Trophoblast cell (in vitro differentiated cells and primary cell): ENCODE data around the gene CEP41.
"Not testable (repeated sequence)": the region's sequence is repeated elsewhere in the genome, so short reads cannot be mapped to it uniquely, and the experiment has no call there.

Experiments used
- DNase-seq, 2 donors: peaks; one replicate each; pipeline ENCODE4 v3.0.0-alpha.2; 2016
- H2AFZ ChIP-seq: 2 replicates; pipeline ENCODE4 v1.6.1; 2013; ENCODE audit warnings: low read length, moderate library complexity, mild to moderate bottlenecking; ENCODE audit not compliant: insufficient read depth, poor library complexity
- H2AK5ac ChIP-seq: 2 replicates; pipeline ENCODE4 v1.6.1; 2013; ENCODE audit warnings: mild to moderate bottlenecking, low read length
- H2BK120ac ChIP-seq: 2 replicates; pipeline ENCODE4 v1.6.1; 2013; ENCODE audit warnings: low read length, mild to moderate bottlenecking, moderate library complexity; ENCODE audit not compliant: insufficient read depth, poor library complexity
- H2BK12ac ChIP-seq: 2 replicates; pipeline ENCODE4 v1.6.1; 2013; ENCODE audit warnings: mild to moderate bottlenecking, low read length, moderate library complexity
- H2BK5ac ChIP-seq: 2 replicates; pipeline ENCODE4 v1.6.1; 2013; ENCODE audit warnings: low read length, low read depth, moderate library complexity, mild to moderate bottlenecking; ENCODE audit not compliant: poor library complexity
- H3K14ac ChIP-seq: 2 replicates; pipeline ENCODE4 v1.6.1; 2013; ENCODE audit warnings: mild to moderate bottlenecking, low read length
- H3K18ac ChIP-seq: 2 replicates; pipeline ENCODE4 v1.6.1; 2013; ENCODE audit warnings: mild to moderate bottlenecking, low read length
- H3K23ac ChIP-seq: 2 replicates; pipeline ENCODE4 v1.6.1; 2013; ENCODE audit warnings: low read length
- H3K27ac ChIP-seq: 2 replicates; pipeline ENCODE4 v1.5.1; 2013; ENCODE audit warnings: low read depth, mild to moderate bottlenecking, inconsistent platforms, low read length, moderate library complexity
- H3K27me3 ChIP-seq: 2 replicates; pipeline ENCODE4 v1.6.1; 2013; ENCODE audit warnings: inconsistent platforms, mild to moderate bottlenecking, low read length, moderate library complexity; ENCODE audit not compliant: insufficient read depth
- H3K36me3 ChIP-seq, 2 experiments: 1 replicate in 1 of 2; 2 replicates in 1 of 2; pipeline ENCODE4 v1.6.1; 2013; ENCODE audit warnings: low read length in 2 of 2, mild to moderate bottlenecking in 2 of 2, moderate library complexity in 1 of 2; ENCODE audit not compliant: insufficient read depth in 2 of 2, control insufficient read depth in 1 of 2
- H3K4ac ChIP-seq: 2 replicates; pipeline ENCODE4 v1.6.1; 2013; ENCODE audit warnings: low read depth, mild to moderate bottlenecking, low read length, moderate library complexity
- H3K4me1 ChIP-seq, 2 experiments: 1 replicate in 1 of 2; 2 replicates in 1 of 2; pipeline ENCODE4 v1.6.1; 2013; ENCODE audit warnings: low read length in 2 of 2, mild to moderate bottlenecking in 2 of 2, moderate library complexity in 1 of 2; ENCODE audit not compliant: insufficient read depth in 2 of 2, control insufficient read depth in 1 of 2
- H3K4me2 ChIP-seq: 2 replicates; pipeline ENCODE4 v1.6.1; 2013; ENCODE audit warnings: inconsistent platforms, mild to moderate bottlenecking, low read length, moderate library complexity
- H3K4me3 ChIP-seq: 2 replicates; pipeline ENCODE4 v1.5.1; 2013; ENCODE audit warnings: mild to moderate bottlenecking, low read depth, low read length, inconsistent platforms
- H3K79me1 ChIP-seq: one replicate; pipeline ENCODE4 v1.6.1; 2013; ENCODE audit warnings: low read length
- H3K79me2 ChIP-seq: 2 replicates; pipeline ENCODE4 v1.6.1; 2013; ENCODE audit warnings: low read length, mild to moderate bottlenecking; ENCODE audit not compliant: control insufficient read depth, insufficient read depth, poor library complexity
- H3K9ac ChIP-seq: 2 replicates; pipeline ENCODE4 v1.6.1; 2013; ENCODE audit warnings: mild to moderate bottlenecking, low read length
- H3K9me3 ChIP-seq: 2 replicates; pipeline ENCODE4 v1.6.1; 2013; ENCODE audit warnings: low read depth, mild to moderate bottlenecking, control low read depth, inconsistent platforms, low read length; ENCODE audit not compliant: insufficient read depth
- H4K12ac ChIP-seq: 2 replicates; pipeline ENCODE4 v1.6.1; 2013; ENCODE audit warnings: low read depth, mild to moderate bottlenecking, low read length, moderate library complexity
- H4K8ac ChIP-seq: 2 replicates; pipeline ENCODE4 v1.6.1; 2013; ENCODE audit warnings: low read depth, mild to moderate bottlenecking, low read length, moderate library complexity
- H4K91ac ChIP-seq: one replicate; pipeline ENCODE4 v1.6.1; 2013; ENCODE audit warnings: low read depth, mild to moderate bottlenecking, low read length, moderate library complexity
- WGBS: extraction: QIAGEN DNeasy Blood & Tissue Kit; methylation state at CpG from one replicate; pipeline ENCODE4 v1.1.7; 2013; ENCODE audit warnings: missing lambda C conversion rate; ENCODE audit not compliant: insufficient read length, insufficient coverage; ENCODE audit errors: extremely low coverage; 5-methylcytosine and 5-hydroxymethylcytosine counted together

The CEP41 gene

GRCh38 chr7:130458257-130458656 lies 17.4 kb upstream of the CEP41 start:
- H4K12ac ChIP-seq: no peak overlapping the region
- WGBS: no CpG with 5 or more reads among the region's 2 CpGs
- no peak overlapping the region for H2BK120ac ChIP-seq
- no peaks in the 10 kb centered on the region for H3K36me3 ChIP-seq
- H4K8ac ChIP-seq: no peak overlapping the region
- H3K27ac ChIP-seq: no peak overlapping the region
- no peak overlapping the region for H3K23ac ChIP-seq
- H3K18ac ChIP-seq: no peak overlapping the region
- H3K79me2 ChIP-seq: no peaks in the 10 kb centered on the region
- no peaks in the 10 kb centered on the region for H3K27me3 ChIP-seq
- H2AFZ ChIP-seq: no peak overlapping the region
- DNase-seq: no peak
- H4K91ac ChIP-seq: no peak overlapping the region
- no peak overlapping the region for H3K9ac ChIP-seq
- no peaks in the 10 kb centered on the region for H3K79me1 ChIP-seq
- no peak overlapping the region for H3K4ac ChIP-seq
- H3K4me2 ChIP-seq: no peak overlapping the region
- H3K4me1 ChIP-seq: no peaks in the 10 kb centered on the region
- H3K4me3 ChIP-seq: no peak overlapping the region
- H2BK5ac ChIP-seq: no peak overlapping the region
- no peak overlapping the region for H2AK5ac ChIP-seq
- no peak overlapping the region for H2BK12ac ChIP-seq
- H3K9me3 ChIP-seq: no peaks in the 10 kb centered on the region
- H3K14ac ChIP-seq: no peak overlapping the region

- Histone ChIP-seq H2BK12ac (no peak overlapping the region), H3K79me1 (no peaks in the 10 kb centered on the region), H4K8ac (no peak overlapping the region), H3K9me3 (no peaks in the 10 kb centered on the region), H3K9ac (no peak overlapping the region), H4K12ac (no peak overlapping the region), H3K23ac (no peak overlapping the region), H3K27me3 (no peaks in the 10 kb centered on the region), H2AK5ac (no peak overlapping the region), H3K4me3 (no peak overlapping the region), H3K79me2 (no peaks in the 10 kb centered on the region), H2BK120ac (no peak overlapping the region), H3K4ac (no peak overlapping the region), H2BK5ac (no peak overlapping the region), H3K36me3 (no peaks in the 10 kb centered on the region), H3K14ac (no peak overlapping the region), H3K4me1 (no peaks in the 10 kb centered on the region), H3K18ac (no peak overlapping the region), H4K91ac (no peak overlapping the region), H2AFZ (no peak overlapping the region), H3K4me2 (no peak overlapping the region), H3K27ac (no peak overlapping the region)
- WGBS: no CpG with 5 or more reads among the region's 2 CpGs
- no peak for DNase-seq
Measured at GRCh38 chr7:130454959-130455358, 14.1 kb upstream of the CEP41 start.

- no peak overlapping the region for H3K4me3 ChIP-seq
- WGBS: no CpG with 5 or more reads among the region's 3 CpGs
- H4K91ac ChIP-seq: no peak overlapping the region
- H3K36me3 ChIP-seq: no peaks in the 10 kb centered on the region
- H3K4me2 ChIP-seq: no peak overlapping the region
- H4K8ac ChIP-seq: no peak overlapping the region
- H3K4ac ChIP-seq: no peak overlapping the region
- no peaks in the 10 kb centered on the region for H3K79me1 ChIP-seq
- H3K23ac ChIP-seq: no peak overlapping the region
- DNase-seq: no peak
- H3K9ac ChIP-seq: no peak overlapping the region
- H3K27me3 ChIP-seq: no peaks in the 10 kb centered on the region
- H3K18ac ChIP-seq: no peak overlapping the region
- H2AFZ ChIP-seq: no peak overlapping the region
- H4K12ac ChIP-seq: no peak overlapping the region
- H3K14ac ChIP-seq: no peak overlapping the region
- no peak overlapping the region for H2BK12ac ChIP-seq
- no peaks in the 10 kb centered on the region for H3K79me2 ChIP-seq
- no peaks in the 10 kb centered on the region for H3K4me1 ChIP-seq
- H2BK5ac ChIP-seq: no peak overlapping the region
- no peak overlapping the region for H3K27ac ChIP-seq
- no peak overlapping the region for H2BK120ac ChIP-seq
- H2AK5ac ChIP-seq: no peak overlapping the region
- no peaks in the 10 kb centered on the region for H3K9me3 ChIP-seq
Measured at GRCh38 chr7:130452951-130453350, 12.1 kb upstream of the CEP41 start.

DNA sequence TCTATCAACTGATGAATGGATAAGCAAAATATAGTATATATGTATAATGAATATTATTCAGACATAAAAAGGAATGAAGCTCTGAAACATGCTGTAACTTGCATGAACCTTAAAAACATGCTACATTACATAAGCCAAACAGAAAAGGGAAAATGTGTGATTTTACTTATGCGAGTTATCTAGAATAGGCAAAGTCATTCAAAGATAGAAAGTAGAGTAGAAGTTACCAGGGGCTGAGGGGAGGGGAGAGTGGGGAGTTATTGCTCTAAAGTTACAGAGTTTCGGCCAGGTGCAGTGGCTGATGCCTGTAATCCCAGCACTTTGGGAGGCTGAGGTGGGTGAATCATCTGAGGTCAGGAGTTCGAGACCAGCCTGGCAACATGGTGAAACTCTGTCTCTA lies 10.5 kb upstream of the CEP41 start:
- H3K36me3 ChIP-seq, H2BK12ac ChIP-seq, H3K79me2 ChIP-seq, H3K27me3 ChIP-seq, DNase-seq, H2AK5ac ChIP-seq, H3K4me1 ChIP-seq, H3K27ac ChIP-seq, H4K8ac ChIP-seq, H2BK120ac ChIP-seq, H3K4me3 ChIP-seq, H3K9me3 ChIP-seq, H4K12ac ChIP-seq, H2AFZ ChIP-seq, H3K18ac ChIP-seq, H3K9ac ChIP-seq, H3K14ac ChIP-seq, H3K79me1 ChIP-seq, H3K4me2 ChIP-seq, H2BK5ac ChIP-seq, H3K23ac ChIP-seq, H3K4ac ChIP-seq, H4K91ac ChIP-seq: not testable (repeated sequence)
- WGBS: no CpG with 5 or more reads among the region's 3 CpGs
